ENCODE measurements around the gene POLR1C. TPM values are rescaled to one million over a fixed set of nuclear protein-coding genes. Genes with fewer than 3 reads are reported as not detected.
A peak's percentile ranks its signal among the peaks of the same experiment; 100 is the strongest.

Gene POLR1C
- total RNA-seq, 1 donor from 2014 or later: 45.4 TPM

DNA sequence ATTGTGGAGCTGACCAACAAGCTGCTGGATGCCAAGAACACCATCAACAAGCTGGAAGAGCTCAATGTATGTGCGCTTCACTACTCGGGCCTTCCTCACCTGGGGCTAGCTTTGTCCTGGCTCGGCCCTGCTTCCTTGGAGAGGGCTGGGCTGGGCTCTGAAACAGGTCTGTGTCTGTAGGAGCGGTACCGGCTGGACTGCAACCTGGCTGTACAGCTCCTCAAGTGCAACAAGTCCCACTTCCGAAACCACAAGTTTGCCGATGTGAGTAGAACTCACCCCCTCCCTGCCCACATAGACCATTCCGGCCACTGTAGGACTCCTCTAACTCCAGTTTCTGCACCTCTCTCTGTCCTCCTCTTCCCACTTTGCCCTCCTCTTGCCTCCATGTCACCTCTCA is 13.4 kb upstream of the POLR1C start:
- Mint-ChIP-seq H3K4me1 (ENCODE audit: low read depth) (no peaks in the 10 kb centered on the region), H3K9me3 (ENCODE audit: low read depth) (no peaks in the 10 kb centered on the region), H3K27me3 (peaks cover 10% of the 10 kb centered on the region), H3K36me3 (ENCODE audit: insufficient read depth) (peaks cover 19% of the 10 kb centered on the region), H3K4me3 (ENCODE audit: low read depth) (no peak overlapping the region), H3K27ac (peak overlapping the region; percentile 43)
- DNase-seq (ENCODE audit: low spot score, unreplicated experiment): no peak
- TF ChIP-seq, protein P1, sequence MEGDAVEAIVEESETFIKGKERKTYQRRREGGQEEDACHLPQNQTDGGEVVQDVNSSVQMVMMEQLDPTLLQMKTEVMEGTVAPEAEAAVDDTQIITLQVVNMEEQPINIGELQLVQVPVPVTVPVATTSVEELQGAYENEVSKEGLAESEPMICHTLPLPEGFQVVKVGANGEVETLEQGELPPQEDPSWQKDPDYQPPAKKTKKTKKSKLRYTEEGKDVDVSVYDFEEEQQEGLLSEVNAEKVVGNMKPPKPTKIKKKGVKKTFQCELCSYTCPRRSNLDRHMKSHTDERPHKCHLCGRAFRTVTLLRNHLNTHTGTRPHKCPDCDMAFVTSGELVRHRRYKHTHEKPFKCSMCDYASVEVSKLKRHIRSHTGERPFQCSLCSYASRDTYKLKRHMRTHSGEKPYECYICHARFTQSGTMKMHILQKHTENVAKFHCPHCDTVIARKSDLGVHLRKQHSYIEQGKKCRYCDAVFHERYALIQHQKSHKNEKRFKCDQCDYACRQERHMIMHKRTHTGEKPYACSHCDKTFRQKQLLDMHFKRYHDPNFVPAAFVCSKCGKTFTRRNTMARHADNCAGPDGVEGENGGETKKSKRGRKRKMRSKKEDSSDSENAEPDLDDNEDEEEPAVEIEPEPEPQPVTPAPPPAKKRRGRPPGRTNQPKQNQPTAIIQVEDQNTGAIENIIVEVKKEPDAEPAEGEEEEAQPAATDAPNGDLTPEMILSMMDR (IDR thresholded peaks at IDR 0.05; ENCODE audit: unreplicated experiment): no peak

DNA sequence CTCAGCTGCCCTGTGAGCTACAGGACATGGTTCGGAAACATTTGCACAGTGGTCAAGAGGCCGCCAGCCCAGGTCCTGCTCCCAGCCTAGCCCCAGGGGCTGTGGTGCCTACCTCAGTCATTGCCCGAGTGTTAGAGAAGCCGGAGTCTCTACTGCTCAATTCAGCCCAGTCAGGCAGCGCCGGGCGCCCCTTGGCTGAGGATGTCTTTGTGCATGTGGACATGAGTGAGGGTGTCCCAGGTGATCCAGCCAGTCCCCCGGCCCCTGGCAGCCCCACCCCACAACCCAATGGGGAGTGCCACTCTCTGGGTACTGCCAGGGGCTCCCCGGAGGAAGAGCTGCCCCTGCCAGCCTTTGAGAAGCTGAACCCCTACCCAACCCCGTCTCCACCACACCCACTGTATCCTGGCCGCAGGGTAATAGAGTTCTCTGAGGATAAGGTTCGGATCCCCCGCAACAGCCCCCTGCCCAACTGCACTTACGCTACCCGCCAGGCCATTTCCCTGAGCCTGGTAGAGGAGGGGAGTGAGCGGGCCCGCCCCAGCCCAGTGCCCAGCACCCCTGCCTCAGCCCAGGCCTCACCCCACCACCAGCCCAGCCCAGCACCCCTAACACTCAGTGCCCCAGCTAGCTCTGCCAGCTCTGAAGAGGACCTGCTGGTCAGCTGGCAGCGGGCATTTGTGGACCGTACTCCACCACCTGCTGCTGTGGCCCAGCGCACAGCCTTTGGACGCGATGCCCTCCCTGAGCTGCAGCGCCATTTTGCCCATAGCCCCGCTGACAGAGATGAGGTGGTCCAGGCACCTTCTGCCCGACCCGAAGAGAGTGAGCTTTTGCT is 11.9 kb upstream of the POLR1C start:
- Mint-ChIP-seq H3K4me3 (ENCODE audit: low read depth) (no peak overlapping the region), H3K4me1 (ENCODE audit: low read depth) (peaks cover 4% of the 10 kb centered on the region), H3K36me3 (ENCODE audit: insufficient read depth) (peaks cover 17% of the 10 kb centered on the region), H3K27ac (no peak overlapping the region), H3K27me3 (peaks cover 20% of the 10 kb centered on the region), H3K9me3 (ENCODE audit: low read depth) (no peaks in the 10 kb centered on the region)
- DNase-seq (ENCODE audit: low spot score, unreplicated experiment): no peak
- TF ChIP-seq, protein P1 (IDR thresholded peaks at IDR 0.05; ENCODE audit: unreplicated experiment): no peak

DNA sequence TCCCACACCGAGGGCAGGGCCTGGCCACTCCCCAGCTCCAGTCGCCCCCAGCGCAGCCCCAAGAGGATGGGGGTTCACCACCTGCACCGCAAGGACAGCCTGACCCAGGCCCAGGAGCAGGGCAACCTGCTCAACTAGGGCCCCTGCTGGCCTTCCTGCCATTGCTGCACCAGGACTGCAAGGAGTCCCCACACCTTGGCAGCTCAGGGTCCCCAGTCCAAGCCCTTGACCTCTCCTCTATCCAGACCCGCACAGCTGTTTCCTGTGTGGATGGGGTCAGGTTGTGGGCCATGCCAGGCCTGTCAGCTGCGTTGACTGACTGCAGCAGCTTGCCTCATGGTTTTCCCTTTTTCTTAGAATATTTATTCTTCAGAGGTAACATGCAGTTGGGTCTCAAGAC is 11.2 kb upstream of the POLR1C start:
- Mint-ChIP-seq H3K4me3 (ENCODE audit: low read depth) (no peak overlapping the region), H3K9me3 (ENCODE audit: low read depth) (no peaks in the 10 kb centered on the region), H3K27ac (no peak overlapping the region), H3K36me3 (ENCODE audit: insufficient read depth) (peaks cover 15% of the 10 kb centered on the region), H3K4me1 (ENCODE audit: low read depth) (peaks cover 4% of the 10 kb centered on the region), H3K27me3 (peaks cover 20% of the 10 kb centered on the region)
- TF ChIP-seq, protein P1 (IDR thresholded peaks at IDR 0.05; ENCODE audit: unreplicated experiment): no peak
- no peak for DNase-seq (ENCODE audit: low spot score, unreplicated experiment)

DNA sequence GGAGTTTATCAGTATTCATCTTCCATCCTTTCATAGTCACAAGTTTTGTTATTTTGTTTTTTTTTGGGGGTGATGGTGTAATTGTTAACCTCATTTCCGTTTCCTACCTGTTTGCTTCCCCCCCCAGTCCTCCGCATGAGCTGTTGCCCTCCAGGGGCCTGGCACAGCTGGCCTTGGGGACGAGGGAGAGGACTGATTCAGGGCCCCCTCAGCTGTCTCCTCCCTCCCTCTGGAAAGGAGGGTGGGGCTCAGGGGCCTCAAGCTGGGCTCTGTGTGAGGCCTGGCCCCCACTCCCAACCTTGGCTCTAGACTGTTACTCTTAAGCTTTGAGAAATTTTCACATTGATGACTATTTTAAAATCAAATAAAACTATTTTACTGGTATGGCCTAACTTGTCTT is 10.7 kb upstream of the POLR1C start:
- H3K27ac Mint-ChIP-seq: no peak overlapping the region
- H3K4me1 Mint-ChIP-seq (ENCODE audit: low read depth): peaks cover 4% of the 10 kb centered on the region
- DNase-seq (ENCODE audit: low spot score, unreplicated experiment): no peak
- no peak overlapping the region for H3K4me3 Mint-ChIP-seq (ENCODE audit: low read depth)
- peaks cover 20% of the 10 kb centered on the region for H3K27me3 Mint-ChIP-seq
- H3K9me3 Mint-ChIP-seq (ENCODE audit: low read depth): no peaks in the 10 kb centered on the region
- H3K36me3 Mint-ChIP-seq (ENCODE audit: insufficient read depth): peaks cover 14% of the 10 kb centered on the region
- TF ChIP-seq, protein P1 (IDR thresholded peaks at IDR 0.05; ENCODE audit: unreplicated experiment): no peak

DNA sequence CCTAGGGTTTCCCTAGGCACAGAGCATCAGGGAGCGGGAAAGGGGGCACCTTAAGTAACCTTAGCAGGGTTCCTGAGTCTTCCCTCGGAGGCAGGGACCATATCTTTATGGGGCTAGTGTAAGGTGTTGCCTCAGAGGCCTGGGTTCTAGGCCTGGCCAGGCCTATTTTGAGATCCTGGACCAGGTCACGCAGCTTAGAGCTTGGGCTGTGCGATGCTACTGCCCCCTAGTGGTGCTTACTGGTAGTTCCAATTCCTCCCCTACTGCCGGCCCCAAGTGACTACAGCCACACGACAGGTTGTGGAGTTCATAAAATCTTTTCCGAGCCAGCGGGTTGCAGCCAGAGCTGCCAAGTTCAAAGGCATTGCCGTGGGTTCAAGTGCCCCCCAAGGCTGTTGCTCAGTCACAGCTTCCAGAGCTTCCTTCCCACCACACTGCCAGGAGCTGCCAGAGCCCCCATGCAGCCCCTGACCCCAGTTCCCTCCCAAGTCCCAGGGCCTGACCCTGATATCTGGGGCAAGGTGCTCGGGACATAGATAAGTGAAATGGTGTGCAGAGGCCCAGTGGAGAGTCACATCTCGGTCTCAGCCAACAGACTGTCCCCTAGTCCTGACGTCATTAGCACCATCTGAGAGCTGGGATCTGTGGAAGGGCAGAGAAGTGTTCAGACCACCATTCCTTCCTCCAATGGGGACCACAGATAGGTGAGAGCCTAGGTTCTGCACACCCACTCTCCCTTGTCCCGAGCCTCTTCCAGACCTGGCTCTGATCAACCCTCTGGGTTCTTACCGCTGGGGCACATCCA is 10.0 kb upstream of the POLR1C start:
- peaks cover 4% of the 10 kb centered on the region for H3K4me1 Mint-ChIP-seq (ENCODE audit: low read depth)
- H3K27ac Mint-ChIP-seq: no peak overlapping the region
- TF ChIP-seq, protein P1 (IDR thresholded peaks at IDR 0.05; ENCODE audit: unreplicated experiment): peak; percentile 97
- H3K36me3 Mint-ChIP-seq (ENCODE audit: insufficient read depth): peaks cover 16% of the 10 kb centered on the region
- DNase-seq (ENCODE audit: low spot score, unreplicated experiment): peak; percentile 68
- H3K9me3 Mint-ChIP-seq (ENCODE audit: low read depth): no peaks in the 10 kb centered on the region
- peaks cover 20% of the 10 kb centered on the region for H3K27me3 Mint-ChIP-seq
- no peak overlapping the region for H3K4me3 Mint-ChIP-seq (ENCODE audit: low read depth)

All from progenitor cell of endocrine pancreas (in vitro differentiated cells).